DND-41 (cell line): Measurements from ENCODE around the gene NGB.

ENCODE experiments used
- EZH2 ChIP-seq: IDR thresholded peaks from 3 replicates; pipeline ENCODE4 v1.6.1; 2012; ENCODE audit warnings: borderline replicate concordance, low read depth, mild to moderate bottlenecking, moderate library complexity, low read length, inconsistent platforms; ENCODE audit not compliant: severe bottlenecking
- TF ChIP-seq, protein P1 (sequence below): IDR thresholded peaks from 2 replicates; pipeline ENCODE4 v1.5.1; 2012; ENCODE audit warnings: borderline replicate concordance, low read length, moderate library complexity, mild to moderate bottlenecking; ENCODE audit not compliant: poor library complexity, severe bottlenecking; ENCODE audit errors: extremely low read depth

GRCh38 chr14:77259025-77259715 is 11.8 kb downstream of the NGB start:
- TF ChIP-seq, protein P1, sequence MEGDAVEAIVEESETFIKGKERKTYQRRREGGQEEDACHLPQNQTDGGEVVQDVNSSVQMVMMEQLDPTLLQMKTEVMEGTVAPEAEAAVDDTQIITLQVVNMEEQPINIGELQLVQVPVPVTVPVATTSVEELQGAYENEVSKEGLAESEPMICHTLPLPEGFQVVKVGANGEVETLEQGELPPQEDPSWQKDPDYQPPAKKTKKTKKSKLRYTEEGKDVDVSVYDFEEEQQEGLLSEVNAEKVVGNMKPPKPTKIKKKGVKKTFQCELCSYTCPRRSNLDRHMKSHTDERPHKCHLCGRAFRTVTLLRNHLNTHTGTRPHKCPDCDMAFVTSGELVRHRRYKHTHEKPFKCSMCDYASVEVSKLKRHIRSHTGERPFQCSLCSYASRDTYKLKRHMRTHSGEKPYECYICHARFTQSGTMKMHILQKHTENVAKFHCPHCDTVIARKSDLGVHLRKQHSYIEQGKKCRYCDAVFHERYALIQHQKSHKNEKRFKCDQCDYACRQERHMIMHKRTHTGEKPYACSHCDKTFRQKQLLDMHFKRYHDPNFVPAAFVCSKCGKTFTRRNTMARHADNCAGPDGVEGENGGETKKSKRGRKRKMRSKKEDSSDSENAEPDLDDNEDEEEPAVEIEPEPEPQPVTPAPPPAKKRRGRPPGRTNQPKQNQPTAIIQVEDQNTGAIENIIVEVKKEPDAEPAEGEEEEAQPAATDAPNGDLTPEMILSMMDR = no peak
- no peak for TF ChIP-seq EZH2
